GM10266 (cell line): Measurements from ENCODE around the gene SYNDIG1L.

Experiments used
- DNase-seq: peaks from one replicate; pipeline ENCODE4 v3.0.0; 2012; ENCODE audit errors: extremely low spot score
- TF ChIP-seq, protein P1 (sequence below): IDR thresholded peaks from 2 replicates; pipeline ENCODE4 v1.5.1; 2012; ENCODE audit warnings: mild to moderate bottlenecking, low read depth; ENCODE audit not compliant: control insufficient read depth, insufficient read depth; ENCODE audit errors: missing control alignments

Gene SYNDIG1L

DNA sequence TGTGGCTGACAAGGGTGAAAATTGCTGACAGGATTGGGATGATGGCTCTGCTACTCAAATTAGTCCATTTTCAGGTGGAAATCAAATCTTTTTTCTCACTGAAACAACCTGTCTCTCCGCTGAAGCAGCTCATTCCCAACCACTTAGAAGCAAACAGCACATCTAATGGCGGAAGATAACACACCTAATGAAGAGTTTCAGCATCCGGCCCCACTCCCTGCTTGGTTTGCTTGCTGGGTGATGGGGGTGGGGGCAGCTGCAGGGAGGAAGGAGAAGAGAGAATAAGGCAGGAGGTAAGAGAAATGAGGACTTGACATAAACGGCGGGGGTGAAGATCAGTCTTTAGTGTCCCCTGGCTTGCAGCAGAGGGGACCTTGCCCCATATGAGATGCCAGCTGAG lies 4.0 kb downstream of the SYNDIG1L start:
- TF ChIP-seq, protein P1, sequence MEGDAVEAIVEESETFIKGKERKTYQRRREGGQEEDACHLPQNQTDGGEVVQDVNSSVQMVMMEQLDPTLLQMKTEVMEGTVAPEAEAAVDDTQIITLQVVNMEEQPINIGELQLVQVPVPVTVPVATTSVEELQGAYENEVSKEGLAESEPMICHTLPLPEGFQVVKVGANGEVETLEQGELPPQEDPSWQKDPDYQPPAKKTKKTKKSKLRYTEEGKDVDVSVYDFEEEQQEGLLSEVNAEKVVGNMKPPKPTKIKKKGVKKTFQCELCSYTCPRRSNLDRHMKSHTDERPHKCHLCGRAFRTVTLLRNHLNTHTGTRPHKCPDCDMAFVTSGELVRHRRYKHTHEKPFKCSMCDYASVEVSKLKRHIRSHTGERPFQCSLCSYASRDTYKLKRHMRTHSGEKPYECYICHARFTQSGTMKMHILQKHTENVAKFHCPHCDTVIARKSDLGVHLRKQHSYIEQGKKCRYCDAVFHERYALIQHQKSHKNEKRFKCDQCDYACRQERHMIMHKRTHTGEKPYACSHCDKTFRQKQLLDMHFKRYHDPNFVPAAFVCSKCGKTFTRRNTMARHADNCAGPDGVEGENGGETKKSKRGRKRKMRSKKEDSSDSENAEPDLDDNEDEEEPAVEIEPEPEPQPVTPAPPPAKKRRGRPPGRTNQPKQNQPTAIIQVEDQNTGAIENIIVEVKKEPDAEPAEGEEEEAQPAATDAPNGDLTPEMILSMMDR: no peak
- DNase-seq: no peak

DNA sequence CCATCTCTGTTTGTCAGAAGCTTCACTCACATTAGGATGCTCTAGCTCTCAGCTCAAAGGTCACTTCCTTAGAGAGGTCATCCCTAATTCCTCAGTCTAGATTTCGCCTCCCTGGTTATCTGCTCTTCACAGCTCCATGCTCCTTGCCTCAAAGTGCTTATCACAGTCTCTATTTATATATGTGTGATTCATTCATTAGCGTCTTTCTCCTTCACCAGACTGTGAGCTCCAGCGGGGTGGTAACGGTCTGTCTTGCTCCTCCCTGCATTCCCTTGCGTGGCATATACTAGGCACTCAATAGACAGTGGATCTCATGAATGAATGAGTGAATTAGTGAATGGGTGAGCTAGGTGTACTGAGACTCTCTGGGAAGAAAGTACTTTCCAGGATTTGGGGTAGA lies 6.9 kb downstream of the SYNDIG1L start:
- TF ChIP-seq, protein P1: no peak
- no peak for DNase-seq

DNA sequence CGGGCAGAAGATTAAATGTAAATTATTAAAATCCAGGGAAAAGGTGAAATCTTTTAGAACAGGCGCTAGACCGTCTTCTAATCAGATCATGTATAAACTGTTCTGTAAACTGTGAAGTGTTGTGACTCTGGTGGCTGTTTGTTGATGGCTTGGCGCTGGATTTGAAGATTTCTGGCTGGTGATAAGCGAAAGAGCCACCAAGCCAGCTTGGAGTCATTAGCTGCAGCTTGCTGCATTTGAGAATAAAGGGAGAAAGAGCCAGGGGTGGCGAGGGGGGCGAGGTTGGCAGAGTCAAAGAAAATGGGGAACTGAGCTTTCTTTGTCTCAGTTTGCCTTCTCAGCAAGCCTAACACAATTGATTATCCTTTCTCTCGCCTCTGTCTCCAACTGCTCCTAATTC lies 8.0 kb downstream of the SYNDIG1L start:
- TF ChIP-seq, protein P1: no peak
- no peak for DNase-seq

DNA sequence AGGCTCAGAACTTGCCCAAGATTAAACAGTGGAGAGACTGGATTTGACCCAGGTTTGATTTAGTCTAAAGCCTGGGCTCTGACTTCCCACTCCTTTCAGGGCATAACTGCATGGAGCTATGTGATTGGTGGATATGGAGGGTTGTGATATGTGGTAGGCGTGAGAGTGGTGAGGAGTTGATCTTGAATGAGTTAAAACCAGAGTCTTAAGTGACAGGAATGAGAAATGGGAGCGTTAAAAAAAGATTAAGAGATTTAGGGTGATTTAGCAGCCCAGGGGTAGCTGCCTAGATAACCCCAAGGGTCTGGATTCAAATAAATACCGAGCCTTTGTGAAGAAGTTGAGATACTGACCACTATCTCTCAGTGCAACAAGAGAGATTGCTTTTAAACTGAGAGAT lies 8.4 kb downstream of the SYNDIG1L start:
- DNase-seq: no peak
- TF ChIP-seq, protein P1: no peak

DNA sequence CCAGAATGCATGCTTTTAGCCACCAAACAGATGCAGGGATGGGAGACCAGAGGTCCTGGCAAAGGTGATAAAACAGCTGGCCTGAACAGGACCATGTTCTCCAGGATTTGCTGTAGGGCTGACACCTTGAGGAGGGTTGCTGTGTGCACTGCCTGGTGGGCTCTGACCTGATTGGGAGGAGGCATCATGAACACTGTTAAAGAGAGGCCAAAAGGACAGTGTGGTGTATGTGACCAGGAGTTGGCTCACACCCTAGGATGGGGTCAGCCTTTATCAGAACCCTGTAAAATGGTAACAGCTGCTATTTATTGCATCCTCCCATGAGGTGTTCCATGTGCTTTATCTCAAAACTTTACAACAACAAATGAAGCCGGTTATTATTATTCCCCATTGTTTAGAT lies 8.8 kb downstream of the SYNDIG1L start:
- TF ChIP-seq, protein P1: no peak
- no peak for DNase-seq

DNA sequence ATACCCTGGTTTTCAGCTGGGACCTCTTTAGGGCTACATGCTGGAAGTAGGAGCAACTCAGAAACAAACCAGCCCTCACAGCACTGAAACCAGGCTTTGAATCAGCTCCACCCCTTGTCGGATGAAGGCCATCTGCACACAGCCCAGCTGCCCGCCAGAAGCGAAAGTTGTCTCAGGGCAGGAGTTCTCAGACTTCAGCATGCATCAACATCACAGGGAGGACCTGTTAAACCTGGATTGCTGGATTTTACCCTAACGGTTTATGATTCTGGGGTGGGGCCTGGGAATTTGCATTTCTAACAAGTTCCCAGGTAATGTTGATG lies 10.9 kb downstream of the SYNDIG1L start:
- TF ChIP-seq, protein P1: no peak
- peak; percentile 5 for DNase-seq

DNA sequence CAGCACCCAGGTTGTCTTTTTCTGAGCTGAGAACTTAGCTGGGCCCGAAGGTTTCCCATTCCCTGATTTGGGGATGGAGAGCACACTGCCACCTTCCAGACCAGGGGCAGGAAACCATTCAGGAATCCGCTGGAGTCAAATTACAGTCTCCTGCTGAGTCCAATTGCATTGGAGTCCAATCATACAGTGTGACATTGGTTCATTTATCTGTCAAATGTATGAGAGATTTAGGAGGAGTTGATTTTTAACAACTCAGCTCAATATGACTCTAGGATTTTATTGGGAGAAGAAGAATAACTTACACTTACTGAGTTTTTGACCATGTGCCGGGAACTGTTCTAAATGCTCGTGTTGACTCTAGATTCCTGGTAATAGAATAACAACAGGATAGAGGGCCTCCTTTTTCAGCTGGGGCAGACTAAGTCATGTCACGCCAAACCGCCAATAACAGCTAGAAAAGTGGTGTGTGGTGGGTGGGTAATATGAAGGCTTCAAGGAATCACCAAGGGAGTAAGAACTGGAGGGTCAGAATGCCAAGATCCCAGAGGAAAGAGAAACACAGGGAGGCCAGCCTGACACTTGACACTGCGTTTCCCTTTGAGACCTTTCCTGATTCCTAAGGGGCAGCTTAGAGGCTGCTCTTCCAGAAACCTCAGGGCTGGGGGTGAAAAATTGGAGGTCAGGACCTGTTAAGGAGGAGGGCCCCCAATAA lies 11.5 kb downstream of the SYNDIG1L start:
- no peak for DNase-seq
- TF ChIP-seq, protein P1: no peak
